IgD-negative memory B cell (primary cell): Measurements from ENCODE around the gene GRM6. TPM values are rescaled to one million over a fixed set of nuclear protein-coding genes. Genes with fewer than 3 reads are reported as not detected.

Experiments used
- H3K27ac Mint-ChIP-seq, 3 donors: one replicate each; pipeline ENCODE4 v1.8.0; 2020 to 2022; ENCODE audit warnings: mild to moderate bottlenecking in 3 of 3, mixed read lengths in 3 of 3, moderate library complexity in 1 of 3
- H3K27me3 Mint-ChIP-seq: one replicate; pipeline ENCODE4 v1.8.0; 2021; ENCODE audit warnings: mixed read lengths
- H3K36me3 Mint-ChIP-seq: one replicate; pipeline ENCODE4 v1.8.0; 2020; ENCODE audit warnings: mild to moderate bottlenecking, mixed read lengths
- H3K4me1 Mint-ChIP-seq, 3 donors: one replicate each; pipeline ENCODE4 v1.8.0; 2020 to 2022; ENCODE audit warnings: mixed read lengths in 3 of 3, mild to moderate bottlenecking in 1 of 3
- H3K4me3 Mint-ChIP-seq, 4 donors: one replicate each; pipeline ENCODE4 v1.8.0; 2020 to 2022; ENCODE audit warnings: mild to moderate bottlenecking in 4 of 4, mixed read lengths in 4 of 4, moderate library complexity in 3 of 4
- H3K9me3 Mint-ChIP-seq, 3 donors: one replicate each; pipeline ENCODE4 v1.8.0; 2020 to 2021; ENCODE audit warnings: mixed read lengths in 3 of 3, mild to moderate bottlenecking in 1 of 3
- polyA plus RNA-seq: library from polyadenylated mRNA; unstranded; fragments of 300-500 nt; fragmentation: Illumina TruSeq; gene quantifications from one replicate; pipeline ENCODE4 v1.2.3, GENCODE V29; 2021

GRM6 gene
- polyA plus RNA-seq, 1 donor from 2014 or later = not detected

DNA sequence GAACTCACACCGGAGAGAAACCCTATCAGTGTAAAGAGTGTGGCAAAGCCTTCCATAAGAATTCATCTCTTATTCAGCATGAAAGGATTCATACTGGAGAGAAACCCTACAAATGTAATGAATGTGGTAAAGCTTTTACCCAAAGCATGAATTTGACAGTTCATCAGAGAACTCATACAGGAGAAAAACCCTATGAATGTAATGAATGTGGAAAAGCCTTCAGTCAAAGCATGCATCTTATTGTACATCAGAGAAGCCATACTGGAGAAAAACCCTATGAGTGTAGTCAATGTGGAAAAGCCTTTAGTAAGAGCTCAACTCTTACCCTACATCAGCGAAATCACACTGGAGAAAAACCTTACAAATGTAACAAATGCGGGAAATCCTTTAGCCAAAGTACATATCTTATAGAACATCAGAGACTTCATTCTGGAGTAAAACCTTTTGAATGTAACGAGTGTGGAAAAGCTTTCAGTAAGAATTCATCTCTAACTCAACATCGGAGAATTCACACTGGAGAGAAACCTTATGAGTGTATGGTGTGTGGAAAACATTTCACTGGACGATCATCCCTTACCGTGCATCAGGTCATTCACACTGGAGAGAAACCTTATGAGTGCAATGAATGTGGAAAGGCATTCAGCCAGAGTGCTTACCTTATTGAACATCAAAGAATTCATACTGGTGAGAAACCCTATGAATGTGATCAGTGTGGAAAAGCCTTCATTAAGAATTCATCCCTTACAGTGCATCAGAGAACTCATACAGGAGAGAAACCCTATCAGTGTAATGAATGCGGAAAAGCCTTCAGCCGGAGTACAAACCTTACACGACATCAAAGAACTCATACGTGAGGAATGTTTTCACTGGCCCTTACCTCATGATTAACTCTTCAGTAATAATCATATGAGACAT, 63.0 kb downstream of the GRM6 start:
- no peak overlapping the region for H3K4me3 Mint-ChIP-seq
- H3K27ac Mint-ChIP-seq = no peak overlapping the region
- H3K4me1 Mint-ChIP-seq = no peaks in the 10 kb centered on the region
- peaks cover 29 to 63% (median 47%) of the 10 kb centered on the region in 3 donors for H3K9me3 Mint-ChIP-seq
- H3K36me3 Mint-ChIP-seq = peaks cover 10% of the 10 kb centered on the region
- no peaks in the 10 kb centered on the region for H3K27me3 Mint-ChIP-seq

Other genes starting within 250 kb of the GRM6 start
- gene ZNF354B, start 135.4 kb downstream of the GRM6 start, polyA plus RNA-seq = 7.2 TPM
- gene ZFP2, start 99.4 kb downstream of the GRM6 start, polyA plus RNA-seq = 1.0 TPM
- gene ZNF454, start 54.1 kb downstream of the GRM6 start, polyA plus RNA-seq = not detected
- 2.7 TPM for gene ZNF879, start 28.5 kb upstream of the GRM6 start, polyA plus RNA-seq
- gene ZNF354C, start 65.1 kb upstream of the GRM6 start, polyA plus RNA-seq = 0.41 TPM